GM12891 (cell line): ENCODE data around the gene DSG4.

Experiments
- DNase-seq: peaks from one replicate; pipeline ENCODE4 v3.0.0; 2011; ENCODE audit warnings: low spot score; ENCODE audit not compliant: insufficient read length
- FAIRE-seq: peaks from 2 replicates; lab custom pipeline; 2011; peaks lifted over from hg19 to GRCh38; lab: Jason Lieb, UNC
- PAX5 ChIP-seq: IDR thresholded peaks from 2 replicates; pipeline ENCODE4 v1.6.1; 2011; ENCODE audit warnings: low read length, moderate library complexity, mild to moderate bottlenecking; ENCODE audit not compliant: insufficient read depth, severe bottlenecking
- POLR2A ChIP-seq: IDR thresholded peaks from 2 replicates; pipeline ENCODE4 v1.6.1; 2011; ENCODE audit warnings: low read depth, low read length, control low read depth
- POLR2AphosphoS5 ChIP-seq: IDR thresholded peaks from 2 replicates; pipeline ENCODE4 v1.6.1; 2011; ENCODE audit warnings: low read depth, low read length, control low read depth
- POU2F2 ChIP-seq: IDR thresholded peaks from 2 replicates; pipeline ENCODE4 v1.6.1; 2011; ENCODE audit warnings: low read depth, mild to moderate bottlenecking, control low read depth, low read length, moderate library complexity
- SPI1 ChIP-seq: IDR thresholded peaks from 2 replicates; pipeline ENCODE4 v1.6.1; 2011; ENCODE audit warnings: low read depth, low read length, control low read depth
- TAF1 ChIP-seq: IDR thresholded peaks from 2 replicates; pipeline ENCODE4 v1.6.1; 2011; ENCODE audit warnings: low read depth, low read length, control low read depth

Gene DSG4

GRCh38 chr18:31380912-31381311, 4.3 kb downstream of the DSG4 start:
- TF ChIP-seq SPI1 (no peak), POLR2A (no peak), TAF1 (no peak), POLR2AphosphoS5 (no peak), POU2F2 (no peak), PAX5 (no peak)
- DNase-seq = no peak
- FAIRE-seq = no peak

- FAIRE-seq (no peak), DNase-seq (no peak)
- TF ChIP-seq POU2F2 = no peak
- no peak for TF ChIP-seq PAX5
- TF ChIP-seq POLR2A = no peak
- TF ChIP-seq TAF1 = no peak
- no peak for TF ChIP-seq SPI1
- no peak for TF ChIP-seq POLR2AphosphoS5
Observed at GRCh38 chr18:31382107-31382506, 5.5 kb downstream of the DSG4 start.

GRCh38 chr18:31386741-31387140, 10.2 kb downstream of the DSG4 start:
- no peak for FAIRE-seq
- DNase-seq = no peak
- TF ChIP-seq TAF1 = no peak
- TF ChIP-seq SPI1 = no peak
- TF ChIP-seq POLR2AphosphoS5 = no peak
- no peak for TF ChIP-seq PAX5
- TF ChIP-seq POLR2A = no peak
- no peak for TF ChIP-seq POU2F2

GRCh38 chr18:31393286-31393685, 16.7 kb downstream of the DSG4 start:
- FAIRE-seq = no peak
- no peak for DNase-seq
- TF ChIP-seq TAF1 = no peak
- TF ChIP-seq PAX5 = no peak
- TF ChIP-seq POLR2A = no peak

GRCh38 chr18:31396796-31397612, 20.4 kb downstream of the DSG4 start:
- no peak for TF ChIP-seq SPI1

GRCh38 chr18:31398191-31398590, 21.6 kb downstream of the DSG4 start:
- DNase-seq (no peak), FAIRE-seq (no peak)
- no peak for TF ChIP-seq POLR2AphosphoS5
- no peak for TF ChIP-seq PAX5
- no peak for TF ChIP-seq TAF1
- TF ChIP-seq POLR2A = no peak
- no peak for TF ChIP-seq SPI1
- TF ChIP-seq POU2F2 = no peak

More at GRCh38 chr18:31396796-31397612, 20.4 kb downstream of the DSG4 start:
- DNase-seq (no peak), FAIRE-seq (no peak)

GRCh38 chr18:31399306-31400032, 22.9 kb downstream of the DSG4 start:
- DNase-seq (no peak), FAIRE-seq (no peak)
- no peak for TF ChIP-seq TAF1
- TF ChIP-seq PAX5 = no peak
- TF ChIP-seq POLR2A = no peak
- no peak for TF ChIP-seq POU2F2
- no peak for TF ChIP-seq SPI1
- no peak for TF ChIP-seq POLR2AphosphoS5

- FAIRE-seq (no peak), DNase-seq (no peak)
Observed at GRCh38 chr18:31401156-31402025, 24.8 kb downstream of the DSG4 start.

GRCh38 chr18:31402026-31402373, 25.4 kb downstream of the DSG4 start:
- TF ChIP-seq POLR2AphosphoS5 = no peak
- no peak for TF ChIP-seq PAX5
- no peak for TF ChIP-seq TAF1
- no peak for TF ChIP-seq POU2F2
- TF ChIP-seq POLR2A = no peak
- no peak for TF ChIP-seq SPI1
- DNase-seq = no peak
- no peak for FAIRE-seq

More at GRCh38 chr18:31401156-31402025, 24.8 kb downstream of the DSG4 start:
- TF ChIP-seq PAX5 = no peak
- TF ChIP-seq POLR2AphosphoS5 = no peak
- no peak for TF ChIP-seq POU2F2
- no peak for TF ChIP-seq POLR2A
- TF ChIP-seq SPI1 = no peak
